ENCODE results near the gene NIBAN1.

The NIBAN1 gene

DNA sequence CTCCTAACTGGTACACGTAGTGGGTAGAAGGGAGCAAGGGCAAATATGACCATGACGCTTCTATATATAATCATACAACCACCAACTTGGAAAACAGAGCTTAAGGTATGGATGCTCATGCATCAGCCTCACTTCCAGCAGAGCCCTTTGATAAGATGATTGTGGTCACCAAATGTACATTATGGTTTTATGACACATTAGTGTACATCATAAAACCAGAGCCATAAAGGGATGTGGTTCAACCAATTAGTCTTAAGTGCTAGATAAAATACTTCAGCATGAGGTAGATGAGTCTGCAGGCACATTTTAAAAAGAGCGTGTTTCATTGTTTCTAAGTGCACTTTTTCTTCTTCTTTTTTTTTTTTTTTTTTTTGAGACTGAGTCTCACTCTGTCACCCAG, 43.7 kb downstream of the NIBAN1 start:
- TF ChIP-seq, protein P1, sequence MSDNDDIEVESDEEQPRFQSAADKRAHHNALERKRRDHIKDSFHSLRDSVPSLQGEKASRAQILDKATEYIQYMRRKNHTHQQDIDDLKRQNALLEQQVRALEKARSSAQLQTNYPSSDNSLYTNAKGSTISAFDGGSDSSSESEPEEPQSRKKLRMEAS (IDR thresholded peaks at IDR 0.05) = no peak
- TF ChIP-seq YY1 (IDR thresholded peaks at IDR 0.05; ENCODE audit: low read depth) (no peak), CREB1 (IDR thresholded peaks at IDR 0.05; ENCODE audit: low read depth) (no peak), EGR1 (IDR thresholded peaks at IDR 0.05) (no peak), EP300 (IDR thresholded peaks at IDR 0.05; ENCODE audit: borderline replicate concordance) (no peak), ZBTB7A (IDR thresholded peaks at IDR 0.05; ENCODE audit: low read depth) (no peak), TEAD4 (IDR thresholded peaks at IDR 0.05) (no peak)
- TF ChIP-seq, protein P2, sequence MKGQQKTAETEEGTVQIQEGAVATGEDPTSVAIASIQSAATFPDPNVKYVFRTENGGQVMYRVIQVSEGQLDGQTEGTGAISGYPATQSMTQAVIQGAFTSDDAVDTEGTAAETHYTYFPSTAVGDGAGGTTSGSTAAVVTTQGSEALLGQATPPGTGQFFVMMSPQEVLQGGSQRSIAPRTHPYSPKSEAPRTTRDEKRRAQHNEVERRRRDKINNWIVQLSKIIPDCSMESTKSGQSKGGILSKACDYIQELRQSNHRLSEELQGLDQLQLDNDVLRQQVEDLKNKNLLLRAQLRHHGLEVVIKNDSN (IDR thresholded peaks at IDR 0.05) = no peak

DNA sequence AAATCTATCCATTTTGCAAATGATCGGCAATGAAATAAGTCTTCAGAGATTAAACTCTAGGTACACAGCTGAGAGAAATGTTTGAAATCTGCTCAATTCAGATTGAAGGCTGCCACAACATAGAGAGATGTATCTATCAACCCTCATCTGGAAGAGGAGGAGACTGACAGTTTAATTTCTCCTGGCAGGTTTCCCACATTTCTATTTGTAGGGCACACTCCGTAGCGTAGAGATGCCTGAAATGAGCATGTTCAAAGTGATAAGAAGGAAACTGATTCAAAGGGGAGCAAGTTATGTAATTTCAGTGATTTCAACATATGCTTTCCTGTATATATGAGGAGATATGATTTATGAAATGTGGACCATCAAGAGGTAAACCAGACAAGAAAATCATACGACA, 44.1 kb downstream of the NIBAN1 start:
- TF ChIP-seq CEBPB (IDR thresholded peaks at IDR 0.05) = no peak
- no peak for TF ChIP-seq YY1 (IDR thresholded peaks at IDR 0.05; ENCODE audit: low read depth)
- TF ChIP-seq NFIC (IDR thresholded peaks at IDR 0.05) = no peak
- TF ChIP-seq EP300 (IDR thresholded peaks at IDR 0.05; ENCODE audit: borderline replicate concordance) = no peak
- TF ChIP-seq, protein P2 (IDR thresholded peaks at IDR 0.05) = no peak
- no peak for TF ChIP-seq TEAD4 (IDR thresholded peaks at IDR 0.05)
- TF ChIP-seq RAD21 (IDR thresholded peaks at IDR 0.05; ENCODE audit: low read depth) = no peak
- no peak for TF ChIP-seq TCF12 (IDR thresholded peaks at IDR 0.05; ENCODE audit: low read depth)
- TF ChIP-seq, protein P3, sequence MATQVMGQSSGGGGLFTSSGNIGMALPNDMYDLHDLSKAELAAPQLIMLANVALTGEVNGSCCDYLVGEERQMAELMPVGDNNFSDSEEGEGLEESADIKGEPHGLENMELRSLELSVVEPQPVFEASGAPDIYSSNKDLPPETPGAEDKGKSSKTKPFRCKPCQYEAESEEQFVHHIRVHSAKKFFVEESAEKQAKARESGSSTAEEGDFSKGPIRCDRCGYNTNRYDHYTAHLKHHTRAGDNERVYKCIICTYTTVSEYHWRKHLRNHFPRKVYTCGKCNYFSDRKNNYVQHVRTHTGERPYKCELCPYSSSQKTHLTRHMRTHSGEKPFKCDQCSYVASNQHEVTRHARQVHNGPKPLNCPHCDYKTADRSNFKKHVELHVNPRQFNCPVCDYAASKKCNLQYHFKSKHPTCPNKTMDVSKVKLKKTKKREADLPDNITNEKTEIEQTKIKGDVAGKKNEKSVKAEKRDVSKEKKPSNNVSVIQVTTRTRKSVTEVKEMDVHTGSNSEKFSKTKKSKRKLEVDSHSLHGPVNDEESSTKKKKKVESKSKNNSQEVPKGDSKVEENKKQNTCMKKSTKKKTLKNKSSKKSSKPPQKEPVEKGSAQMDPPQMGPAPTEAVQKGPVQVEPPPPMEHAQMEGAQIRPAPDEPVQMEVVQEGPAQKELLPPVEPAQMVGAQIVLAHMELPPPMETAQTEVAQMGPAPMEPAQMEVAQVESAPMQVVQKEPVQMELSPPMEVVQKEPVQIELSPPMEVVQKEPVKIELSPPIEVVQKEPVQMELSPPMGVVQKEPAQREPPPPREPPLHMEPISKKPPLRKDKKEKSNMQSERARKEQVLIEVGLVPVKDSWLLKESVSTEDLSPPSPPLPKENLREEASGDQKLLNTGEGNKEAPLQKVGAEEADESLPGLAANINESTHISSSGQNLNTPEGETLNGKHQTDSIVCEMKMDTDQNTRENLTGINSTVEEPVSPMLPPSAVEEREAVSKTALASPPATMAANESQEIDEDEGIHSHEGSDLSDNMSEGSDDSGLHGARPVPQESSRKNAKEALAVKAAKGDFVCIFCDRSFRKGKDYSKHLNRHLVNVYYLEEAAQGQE (IDR thresholded peaks at IDR 0.05; ENCODE audit: low read depth) = no peak
- TF ChIP-seq EGR1 (IDR thresholded peaks at IDR 0.05) = no peak
- no peak for TF ChIP-seq CREB1 (IDR thresholded peaks at IDR 0.05; ENCODE audit: low read depth)
- TF ChIP-seq FOXM1 (IDR thresholded peaks at IDR 0.05; ENCODE audit: borderline replicate concordance, low read depth) = no peak
- TF ChIP-seq ZBTB7A (IDR thresholded peaks at IDR 0.05; ENCODE audit: low read depth) = no peak
- TF ChIP-seq, protein P1 (IDR thresholded peaks at IDR 0.05) = no peak

DNA sequence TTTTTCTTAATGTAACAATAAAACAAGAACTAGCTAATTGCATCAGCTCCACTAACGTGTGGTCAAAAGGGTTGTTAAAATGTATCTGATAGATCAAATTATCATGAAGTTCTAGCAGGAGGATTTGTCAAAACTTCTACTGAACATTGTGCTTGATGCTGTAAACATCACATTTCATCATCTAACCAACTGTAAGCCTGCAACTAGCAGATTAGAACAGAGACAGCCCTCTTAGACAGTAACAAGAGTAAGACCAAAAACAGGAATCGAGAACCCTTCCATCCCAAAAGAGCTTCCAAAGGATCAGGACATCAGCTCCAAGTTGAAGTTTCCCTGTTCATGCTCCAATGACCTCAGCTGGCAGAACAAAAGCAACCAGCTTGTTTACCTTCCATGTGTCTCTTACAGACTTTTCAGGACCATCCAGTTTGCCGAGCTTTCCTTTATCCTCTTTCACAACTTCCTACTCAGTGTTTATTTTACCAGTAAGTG, 44.6 kb downstream of the NIBAN1 start:
- TF ChIP-seq NFIC (IDR thresholded peaks at IDR 0.05) (no peak), FOXM1 (IDR thresholded peaks at IDR 0.05; ENCODE audit: borderline replicate concordance, low read depth) (no peak), CEBPB (IDR thresholded peaks at IDR 0.05) (no peak), TAF1 (IDR thresholded peaks at IDR 0.05; ENCODE audit: low read depth) (no peak), RAD21 (IDR thresholded peaks at IDR 0.05; ENCODE audit: low read depth) (no peak), EP300 (IDR thresholded peaks at IDR 0.05; ENCODE audit: borderline replicate concordance) (no peak), TCF12 (IDR thresholded peaks at IDR 0.05; ENCODE audit: low read depth) (no peak), TEAD4 (IDR thresholded peaks at IDR 0.05) (no peak), ZBTB7A (IDR thresholded peaks at IDR 0.05; ENCODE audit: low read depth) (no peak), CREB1 (IDR thresholded peaks at IDR 0.05; ENCODE audit: low read depth) (no peak), YY1 (IDR thresholded peaks at IDR 0.05; ENCODE audit: low read depth) (no peak)
- TF ChIP-seq, protein P3 (IDR thresholded peaks at IDR 0.05; ENCODE audit: low read depth) = no peak
- TF ChIP-seq, protein P2 (IDR thresholded peaks at IDR 0.05) = no peak
- TF ChIP-seq, protein P1 (IDR thresholded peaks at IDR 0.05) = no peak

DNA sequence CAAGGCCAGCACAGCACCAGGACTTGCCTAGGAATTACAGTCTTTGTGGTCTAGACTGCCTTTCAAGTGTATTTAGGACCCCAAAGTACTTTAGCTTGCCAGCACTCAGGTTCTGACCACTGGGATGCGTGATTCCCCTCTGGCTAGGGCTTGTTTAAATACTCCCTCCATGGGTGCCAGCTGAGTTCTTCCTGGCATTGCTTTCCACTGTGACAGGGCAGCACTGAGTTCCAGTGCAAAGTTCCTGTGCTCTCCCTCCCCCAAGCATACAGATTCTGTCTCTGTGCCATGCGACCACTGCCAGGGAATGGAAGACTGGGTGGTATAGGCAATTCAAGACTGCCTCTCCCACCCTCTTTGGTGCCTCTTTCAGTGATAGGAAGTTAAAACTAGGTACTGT, 45.9 kb downstream of the NIBAN1 start:
- TF ChIP-seq, protein P3 (IDR thresholded peaks at IDR 0.05; ENCODE audit: low read depth) = no peak
- TF ChIP-seq YY1 (IDR thresholded peaks at IDR 0.05; ENCODE audit: low read depth) (no peak), ZBTB7A (IDR thresholded peaks at IDR 0.05; ENCODE audit: low read depth) (no peak), TAF1 (IDR thresholded peaks at IDR 0.05; ENCODE audit: low read depth) (no peak), NFIC (IDR thresholded peaks at IDR 0.05) (no peak), RAD21 (IDR thresholded peaks at IDR 0.05; ENCODE audit: low read depth) (no peak), CEBPB (IDR thresholded peaks at IDR 0.05) (no peak), EP300 (IDR thresholded peaks at IDR 0.05; ENCODE audit: borderline replicate concordance) (no peak), TEAD4 (IDR thresholded peaks at IDR 0.05) (no peak), EGR1 (IDR thresholded peaks at IDR 0.05) (no peak), FOXM1 (IDR thresholded peaks at IDR 0.05; ENCODE audit: borderline replicate concordance, low read depth) (no peak)
- TF ChIP-seq, protein P2 (IDR thresholded peaks at IDR 0.05) = no peak
- TF ChIP-seq, protein P1 (IDR thresholded peaks at IDR 0.05) = no peak

Data from Ishikawa (cell line).